ENCODE measurements around the gene CDKL1. TPM values are rescaled to one million over a fixed set of nuclear protein-coding genes. Genes with fewer than 3 reads are reported as not detected.
A peak's percentile ranks its signal among the peaks of the same experiment; 100 is the strongest.

Gene CDKL1
- 10 to 100 TPM in 1 of 4 donors, 1 to 10 TPM in 3; 1.5 to 12.5 (median 3.9) TPM for total RNA-seq

- peak within 1 kb of the TSS; percentile 51 for H3K4me3 ChIP-seq (ENCODE audit: low read depth, poor library complexity, severe bottlenecking)
- intact Hi-C loops (cut with DNase I; ENCODE audit: low total_unique reads): no loop called here
- 0 to 1% methylated on average over 20 to 66 of the region's 77 CpGs for WGBS, 2 donors
- TF ChIP-seq, protein P1, sequence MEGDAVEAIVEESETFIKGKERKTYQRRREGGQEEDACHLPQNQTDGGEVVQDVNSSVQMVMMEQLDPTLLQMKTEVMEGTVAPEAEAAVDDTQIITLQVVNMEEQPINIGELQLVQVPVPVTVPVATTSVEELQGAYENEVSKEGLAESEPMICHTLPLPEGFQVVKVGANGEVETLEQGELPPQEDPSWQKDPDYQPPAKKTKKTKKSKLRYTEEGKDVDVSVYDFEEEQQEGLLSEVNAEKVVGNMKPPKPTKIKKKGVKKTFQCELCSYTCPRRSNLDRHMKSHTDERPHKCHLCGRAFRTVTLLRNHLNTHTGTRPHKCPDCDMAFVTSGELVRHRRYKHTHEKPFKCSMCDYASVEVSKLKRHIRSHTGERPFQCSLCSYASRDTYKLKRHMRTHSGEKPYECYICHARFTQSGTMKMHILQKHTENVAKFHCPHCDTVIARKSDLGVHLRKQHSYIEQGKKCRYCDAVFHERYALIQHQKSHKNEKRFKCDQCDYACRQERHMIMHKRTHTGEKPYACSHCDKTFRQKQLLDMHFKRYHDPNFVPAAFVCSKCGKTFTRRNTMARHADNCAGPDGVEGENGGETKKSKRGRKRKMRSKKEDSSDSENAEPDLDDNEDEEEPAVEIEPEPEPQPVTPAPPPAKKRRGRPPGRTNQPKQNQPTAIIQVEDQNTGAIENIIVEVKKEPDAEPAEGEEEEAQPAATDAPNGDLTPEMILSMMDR (IDR thresholded peaks at IDR 0.05): no peak
- no peak for TF ChIP-seq POLR2A (IDR thresholded peaks at IDR 0.05)
- DNase-seq (ENCODE audit: low spot score in 2 of 2): peak; percentile 26 to 89
Measured at GRCh38 chr14:50396631-50397389, at the start of gene CDKL1. CDKL1 (minus strand) TSS chr14:50396881; CDS start chr14:50395868, 1,013 bp downstream.

DNA sequence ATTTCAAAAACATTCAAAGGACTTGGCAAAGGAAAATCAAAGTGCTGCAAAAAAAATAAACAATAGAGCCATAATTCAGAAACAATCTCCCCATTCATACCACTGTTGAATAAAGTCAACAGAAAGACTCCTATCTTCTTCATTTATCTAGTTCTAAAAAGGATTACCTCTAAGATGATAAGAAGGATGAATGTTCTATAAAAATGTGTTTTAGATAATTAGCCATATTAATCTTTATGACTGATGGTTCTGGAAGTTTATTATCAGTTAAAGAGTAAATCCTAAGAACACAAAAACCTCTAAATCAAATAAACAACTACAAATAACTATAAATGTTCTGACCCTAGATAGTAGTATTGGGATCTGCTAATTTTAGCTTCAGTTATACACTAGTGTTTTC, 37.8 kb upstream of the CDKL1 start:
- H3K4me3 ChIP-seq (ENCODE audit: low read depth, poor library complexity, severe bottlenecking): no peak overlapping the region
- no peak for DNase-seq (ENCODE audit: low spot score in 2 of 2)
- intact Hi-C loops (cut with DNase I; ENCODE audit: low total_unique reads): no loop called here
- TF ChIP-seq, protein P1 (IDR thresholded peaks at IDR 0.05): no peak
- TF ChIP-seq POLR2A (IDR thresholded peaks at IDR 0.05): no peak

DNA sequence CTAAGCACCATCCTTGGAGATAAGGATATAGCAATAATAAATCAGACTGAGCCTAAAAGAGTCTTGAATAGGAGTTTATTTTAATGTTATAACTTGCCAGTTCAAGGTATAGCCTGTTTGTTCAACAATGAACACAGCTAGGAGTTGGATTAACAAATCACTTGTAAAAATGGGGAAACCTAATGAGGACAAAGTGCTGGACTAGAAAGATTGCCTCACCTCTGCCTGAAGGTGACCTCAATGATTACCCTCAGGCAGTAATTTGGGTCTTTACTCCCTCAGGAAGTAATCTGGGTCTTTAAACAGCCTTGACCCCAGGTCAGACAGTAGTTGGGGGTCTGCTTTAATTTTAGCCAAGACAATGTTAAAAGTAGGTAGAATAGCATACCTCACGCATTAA, 35.5 kb upstream of the CDKL1 start:
- no peak for DNase-seq (ENCODE audit: low spot score in 2 of 2)
- intact Hi-C loops (cut with DNase I; ENCODE audit: low total_unique reads): no loop called here
- H3K4me3 ChIP-seq (ENCODE audit: low read depth, poor library complexity, severe bottlenecking): no peak overlapping the region
- TF ChIP-seq, protein P1 (IDR thresholded peaks at IDR 0.05): no peak
- 91 to 100% methylated on average over 1 of the region's 1 CpG for WGBS, 2 donors

DNA sequence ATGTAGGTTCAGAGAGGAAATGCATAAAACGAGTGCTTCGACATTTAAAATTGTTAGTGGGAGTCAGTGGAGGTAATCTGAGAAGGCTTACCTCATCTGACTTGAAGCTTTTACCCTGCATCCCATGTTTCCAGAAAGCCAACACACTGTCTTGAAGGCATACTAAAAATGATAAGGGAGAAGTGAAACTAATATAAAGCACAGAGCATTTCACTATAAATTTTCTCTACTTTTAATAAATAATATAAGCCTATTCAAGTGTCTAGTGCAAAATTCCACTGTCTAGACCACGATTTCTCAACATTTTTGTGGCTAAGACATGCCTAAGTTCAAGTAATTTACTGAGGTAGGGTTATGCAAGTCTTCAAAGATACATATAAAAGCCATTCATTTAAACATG, 29.1 kb upstream of the CDKL1 start:
- no peak overlapping the region for H3K4me3 ChIP-seq (ENCODE audit: low read depth, poor library complexity, severe bottlenecking)
- intact Hi-C loops (cut with DNase I; ENCODE audit: low total_unique reads): no loop called here
- TF ChIP-seq, protein P1 (IDR thresholded peaks at IDR 0.05): no peak
- TF ChIP-seq POLR2A (IDR thresholded peaks at IDR 0.05): no peak
- 80 to 85% methylated on average over 3 of the region's 3 CpGs for WGBS, 2 donors
- no peak for DNase-seq (ENCODE audit: low spot score in 2 of 2)

- TF ChIP-seq, protein P1 (IDR thresholded peaks at IDR 0.05): no peak
- TF ChIP-seq POLR2A (IDR thresholded peaks at IDR 0.05): no peak
- no peak for DNase-seq (ENCODE audit: low spot score in 2 of 2)
- intact Hi-C loops (cut with DNase I; ENCODE audit: low total_unique reads): no loop called here
- no peak overlapping the region for H3K4me3 ChIP-seq (ENCODE audit: low read depth, poor library complexity, severe bottlenecking)
- 91 to 94% methylated on average over 2 of the region's 2 CpGs for WGBS, 2 donors
Measured at GRCh38 chr14:50425105-50425504, 28.4 kb upstream of the CDKL1 start.

DNA sequence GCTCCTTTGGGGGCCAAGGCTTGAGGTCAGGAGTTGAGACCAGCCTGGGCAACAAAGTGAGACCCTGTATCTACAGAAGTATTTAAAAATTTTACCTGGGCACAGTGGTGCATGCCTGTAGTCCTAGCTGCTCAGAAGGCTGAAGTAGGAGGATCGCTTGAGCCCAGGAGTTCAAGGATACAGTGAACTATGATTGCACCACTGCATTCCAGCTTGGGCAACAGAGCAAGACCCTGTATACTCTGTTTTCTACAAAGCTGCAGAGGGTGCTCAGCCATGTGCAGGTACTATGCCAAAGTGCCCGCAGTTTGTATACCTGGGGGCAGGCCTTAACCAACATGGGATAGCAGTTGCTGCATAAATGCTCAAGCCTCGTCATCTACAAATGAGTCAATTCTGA, 26.8 kb upstream of the CDKL1 start:
- no peak for DNase-seq (ENCODE audit: low spot score in 2 of 2)
- WGBS, 2 donors: 98% methylated on average over 3 of the region's 3 CpGs
- intact Hi-C loops (cut with DNase I; ENCODE audit: low total_unique reads): no loop called here
- TF ChIP-seq, protein P1 (IDR thresholded peaks at IDR 0.05): no peak
- TF ChIP-seq POLR2A (IDR thresholded peaks at IDR 0.05): no peak
- H3K4me3 ChIP-seq (ENCODE audit: low read depth, poor library complexity, severe bottlenecking): no peak overlapping the region

Data from lower leg skin (tissue), 4 donors.